Keratinocyte (primary cell): ENCODE data around the gene PPFIA1. TPM values are rescaled to one million over a fixed set of nuclear protein-coding genes. Genes with fewer than 3 reads are reported as not detected.
A peak's percentile ranks its signal among the peaks of the same experiment; 100 is the strongest.
"Not testable (repeated sequence)": the region's sequence is repeated elsewhere in the genome, so short reads cannot be mapped to it uniquely, and the experiment has no call there.

ENCODE experiments used
- DNase-seq: peaks from one replicate; pipeline ENCODE4 v3.0.0-alpha.2; 2011; ENCODE audit warnings: low read depth, missing footprints, low spot score
- FAIRE-seq: peaks from 2 replicates; lab custom pipeline; 2011; peaks lifted over from hg19 to GRCh38; lab: Jason Lieb, UNC
- H2AFZ ChIP-seq: 2 replicates; pipeline ENCODE4 v1.6.0; 2012; ENCODE audit warnings: low read length, control low read depth, inconsistent platforms; ENCODE audit not compliant: control insufficient read depth
- H3K27ac ChIP-seq: 2 replicates; pipeline ENCODE4 v1.5.1; 2011; ENCODE audit warnings: low read length; ENCODE audit not compliant: control insufficient read depth, insufficient read depth
- H3K27me3 ChIP-seq: 3 replicates; pipeline ENCODE4 v1.6.0; 2011; ENCODE audit warnings: low read length; ENCODE audit not compliant: control insufficient read depth, insufficient read depth; ENCODE audit errors: extremely low read depth
- H3K36me3 ChIP-seq, 2 experiments: 2 replicates in 1 of 2; 3 replicates in 1 of 2; pipeline ENCODE4 v1.5.1; 2011; ENCODE audit warnings: low read length in 2 of 2, mild to moderate bottlenecking in 1 of 2; ENCODE audit not compliant: control insufficient read depth in 2 of 2, insufficient read depth in 2 of 2; ENCODE audit errors: extremely low read depth in 1 of 2
- H3K4me1 ChIP-seq: 3 replicates; pipeline ENCODE4 v1.5.1; 2011; ENCODE audit warnings: low read length; ENCODE audit not compliant: control insufficient read depth, insufficient read depth; ENCODE audit errors: extremely low read depth
- H3K4me2 ChIP-seq: 3 replicates; pipeline ENCODE4 v1.6.0; 2011; ENCODE audit warnings: low read depth, low read length; ENCODE audit not compliant: control insufficient read depth, insufficient read depth; ENCODE audit errors: extremely low read depth
- H3K4me3 ChIP-seq, 3 experiments: fragments of 200-600 bp in 1 of 3; sonication (generic) in 1 of 3; 2 replicates in 2 of 3; 3 replicates in 1 of 3; pipeline ENCODE4 v1.5.1; 2011 to 2016; ENCODE audit warnings: low read length in 3 of 3, mild to moderate bottlenecking in 3 of 3, control low read depth in 2 of 3, inconsistent platforms in 1 of 3, low read depth in 1 of 3, mixed read lengths in 1 of 3, mixed run types in 1 of 3, moderate library complexity in 1 of 3; ENCODE audit not compliant: control insufficient read depth in 2 of 3, insufficient read depth in 2 of 3; ENCODE audit errors: extremely low read depth in 1 of 3
- H3K79me2 ChIP-seq: 2 replicates; pipeline ENCODE4 v1.6.0; 2012; ENCODE audit warnings: low read length; ENCODE audit not compliant: control insufficient read depth, insufficient read depth
- H3K9ac ChIP-seq: 3 replicates; pipeline ENCODE4 v1.6.0; 2011; ENCODE audit warnings: low read length; ENCODE audit not compliant: control insufficient read depth, insufficient read depth; ENCODE audit errors: extremely low read depth
- H3K9me1 ChIP-seq: 3 replicates; pipeline ENCODE4 v1.6.0; 2011; ENCODE audit warnings: low read length; ENCODE audit not compliant: control insufficient read depth, insufficient read depth; ENCODE audit errors: extremely low read depth
- H3K9me3 ChIP-seq: 2 replicates; pipeline ENCODE4 v1.5.1; 2012; ENCODE audit warnings: low read depth, low read length; ENCODE audit not compliant: control insufficient read depth
- H4K20me1 ChIP-seq: 3 replicates; pipeline ENCODE4 v1.6.0; 2011; ENCODE audit warnings: low read length; ENCODE audit not compliant: control insufficient read depth, insufficient read depth; ENCODE audit errors: extremely low read depth
- EZH2 ChIP-seq: IDR thresholded peaks from one replicate; pipeline ENCODE4 v1.6.1; 2012; ENCODE audit warnings: inconsistent platforms, mild to moderate bottlenecking, low read length, moderate library complexity
- dilution Hi-C: fragments of 300-500 bp; cut with MboI; formaldehyde crosslinking; loops from one replicate; pipeline ENCODE4 v1.7.0; 2020; ENCODE audit warnings: low sequenced_read_pairs; ENCODE audit not compliant: extremely low pct_ligation_motif_present
- polyA plus RNA-seq, 5 experiments: library from polyadenylated mRNA; depleted of rRNA in 3 of 5; stranded (reverse) in 3 of 5; stranded (forward) in 1 of 5; unstranded in 1 of 5; fragments of >200 nt; gene quantifications; 1 replicate in 1 of 5; 2 replicates in 3 of 5; 3 replicates in 1 of 5; pipeline versions ENCODE4 v1.2.1 to v1.2.3, GENCODE V29; 2011 to 2012; ENCODE audit warnings: missing spikeins in 2 of 5, low read depth in 1 of 5, low replicate concordance in 1 of 5
- TF ChIP-seq, protein P1 (sequence below), 3 experiments: IDR thresholded peaks in 1 of 3; conservative IDR thresholded peaks in 1 of 3; optimal IDR thresholded peaks in 1 of 3; 2 replicates in 2 of 3; 3 replicates in 1 of 3; pipeline versions ENCODE3 to v1.5.1; 2011; ENCODE audit warnings: low read length in 3 of 3, mild to moderate bottlenecking in 3 of 3, moderate library complexity in 2 of 3, control low read depth in 1 of 3, inconsistent platforms in 1 of 3; ENCODE audit not compliant: insufficient read depth in 2 of 3; ENCODE audit errors: extremely low read depth in 1 of 3

PPFIA1 gene
- polyA plus RNA-seq, 1 donor (not counting 4 experiments of a cell fraction or from before 2014, with no cell fraction given): 27.6 TPM

DNA sequence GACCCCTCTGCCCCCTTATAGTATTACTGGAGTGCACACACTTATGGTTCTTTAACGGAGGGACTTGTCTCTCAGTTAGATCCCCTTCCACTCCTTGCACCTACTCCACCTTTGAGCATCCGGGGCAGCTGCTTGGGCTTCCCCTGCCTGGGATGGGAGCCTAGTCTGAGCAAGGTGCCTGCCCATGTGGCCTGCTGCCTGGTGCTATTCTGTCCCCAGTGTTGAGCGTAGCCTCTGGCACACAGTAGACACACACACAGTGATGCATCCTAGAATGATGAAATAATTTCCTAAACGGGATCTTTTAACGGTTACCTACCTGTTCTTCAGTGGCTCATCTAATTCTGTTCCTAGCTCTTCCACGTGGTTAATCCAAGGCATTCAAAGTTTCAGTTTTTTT is 22.4 kb downstream of the PPFIA1 start:
- H3K79me2 ChIP-seq: peaks cover 29% of the 10 kb centered on the region
- DNase-seq (no peak), FAIRE-seq (no peak)
- H3K4me2 ChIP-seq: no peak overlapping the region
- no peak overlapping the region for H3K9ac ChIP-seq
- H3K4me1 ChIP-seq: peaks cover 8% of the 10 kb centered on the region
- no peak overlapping the region for H3K4me3 ChIP-seq
- TF ChIP-seq, protein P1, sequence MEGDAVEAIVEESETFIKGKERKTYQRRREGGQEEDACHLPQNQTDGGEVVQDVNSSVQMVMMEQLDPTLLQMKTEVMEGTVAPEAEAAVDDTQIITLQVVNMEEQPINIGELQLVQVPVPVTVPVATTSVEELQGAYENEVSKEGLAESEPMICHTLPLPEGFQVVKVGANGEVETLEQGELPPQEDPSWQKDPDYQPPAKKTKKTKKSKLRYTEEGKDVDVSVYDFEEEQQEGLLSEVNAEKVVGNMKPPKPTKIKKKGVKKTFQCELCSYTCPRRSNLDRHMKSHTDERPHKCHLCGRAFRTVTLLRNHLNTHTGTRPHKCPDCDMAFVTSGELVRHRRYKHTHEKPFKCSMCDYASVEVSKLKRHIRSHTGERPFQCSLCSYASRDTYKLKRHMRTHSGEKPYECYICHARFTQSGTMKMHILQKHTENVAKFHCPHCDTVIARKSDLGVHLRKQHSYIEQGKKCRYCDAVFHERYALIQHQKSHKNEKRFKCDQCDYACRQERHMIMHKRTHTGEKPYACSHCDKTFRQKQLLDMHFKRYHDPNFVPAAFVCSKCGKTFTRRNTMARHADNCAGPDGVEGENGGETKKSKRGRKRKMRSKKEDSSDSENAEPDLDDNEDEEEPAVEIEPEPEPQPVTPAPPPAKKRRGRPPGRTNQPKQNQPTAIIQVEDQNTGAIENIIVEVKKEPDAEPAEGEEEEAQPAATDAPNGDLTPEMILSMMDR (optimal IDR thresholded peaks at IDR 0.05 in 1 of 3, IDR thresholded peaks at IDR 0.05 in 1 of 3, conservative IDR thresholded peaks at IDR 0.05 in 1 of 3; ENCODE audit: extremely low read depth in 1 of 3, insufficient read depth in 2 of 3, low read length in 3 of 3): no peak
- no peak for TF ChIP-seq EZH2
- H3K27ac ChIP-seq: no peak overlapping the region
- dilution Hi-C loops: no loop called here
- H3K36me3 ChIP-seq: peaks cover 5 to 25% of the 10 kb centered on the region in 2 experiments
- no peaks in the 10 kb centered on the region for H4K20me1 ChIP-seq
- H2AFZ ChIP-seq: no peak overlapping the region
- H3K27me3 ChIP-seq: no peaks in the 10 kb centered on the region
- H3K9me3 ChIP-seq: no peaks in the 10 kb centered on the region
- H3K9me1 ChIP-seq: peaks cover 2% of the 10 kb centered on the region

DNA sequence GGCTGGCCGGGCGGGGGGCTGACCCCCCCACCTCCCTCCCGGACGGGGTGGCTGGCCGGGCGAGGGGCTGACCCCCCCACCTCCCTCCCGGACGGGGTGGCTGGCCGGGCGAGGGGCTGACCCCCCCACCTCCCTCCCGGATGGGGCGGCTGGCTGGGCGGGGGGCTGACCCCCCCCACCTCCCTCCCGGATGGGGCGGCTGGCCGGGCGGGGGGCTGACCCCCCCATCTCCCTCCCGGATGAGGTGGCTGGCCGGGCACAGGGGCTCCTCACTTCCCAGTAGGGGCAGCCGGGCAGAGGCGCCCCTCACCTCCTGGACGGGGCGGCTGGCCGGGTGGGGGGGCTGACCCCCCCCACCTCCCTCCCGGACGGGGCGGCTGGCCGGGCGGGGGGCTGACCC is 24.7 kb downstream of the PPFIA1 start:
- H2AFZ ChIP-seq, H3K4me2 ChIP-seq, H3K9me3 ChIP-seq, dilution Hi-C loops, H3K9ac ChIP-seq, FAIRE-seq, H3K27ac ChIP-seq, H3K9me1 ChIP-seq, H3K27me3 ChIP-seq, H4K20me1 ChIP-seq, H3K4me1 ChIP-seq, H3K4me3 ChIP-seq, DNase-seq: not testable (repeated sequence)
- peaks cover 41% of the 10 kb centered on the region for H3K79me2 ChIP-seq
- H3K36me3 ChIP-seq: peaks cover 5 to 19% of the 10 kb centered on the region in 2 experiments

DNA sequence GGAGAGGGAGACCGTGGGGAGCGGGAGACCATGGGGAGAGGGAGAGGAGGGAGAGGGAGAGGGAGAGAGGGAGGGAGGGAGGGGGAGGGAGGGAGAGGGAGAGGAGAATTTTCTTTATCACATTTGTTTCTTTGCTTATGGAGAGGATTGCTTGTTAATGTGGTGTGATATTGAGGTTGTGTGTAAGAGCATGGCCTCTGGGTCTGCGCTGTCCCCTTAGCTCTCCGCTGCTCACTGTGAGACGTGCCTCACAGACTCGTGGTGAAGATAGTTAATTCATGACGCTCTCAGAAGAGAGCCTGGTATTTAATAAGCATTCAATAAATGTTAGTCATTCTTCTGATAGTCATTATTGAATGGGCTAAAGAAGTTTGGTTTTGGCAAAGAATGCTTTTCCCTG is 26.2 kb downstream of the PPFIA1 start:
- no peak for FAIRE-seq
- Histone ChIP-seq H3K4me2 (no peak overlapping the region), H3K4me1 (no peaks in the 10 kb centered on the region), H3K27ac (peak overlapping the region; percentile 36), H3K9ac (no peak overlapping the region), H3K9me3 (no peaks in the 10 kb centered on the region), H2AFZ (no peak overlapping the region), H4K20me1 (peaks cover 4% of the 10 kb centered on the region), H3K4me3 (no peak overlapping the region), H3K36me3 (peaks cover 5 to 19% of the 10 kb centered on the region in 2 experiments), H3K79me2 (peaks cover 50% of the 10 kb centered on the region), H3K9me1 (peaks cover 2% of the 10 kb centered on the region), H3K27me3 (no peaks in the 10 kb centered on the region)
- no peak for DNase-seq
- dilution Hi-C loops: no loop called here
- TF ChIP-seq, protein P1 (optimal IDR thresholded peaks at IDR 0.05 in 1 of 3, IDR thresholded peaks at IDR 0.05 in 1 of 3, conservative IDR thresholded peaks at IDR 0.05 in 1 of 3; ENCODE audit: extremely low read depth in 1 of 3, insufficient read depth in 2 of 3, low read length in 3 of 3): no peak
- no peak for TF ChIP-seq EZH2
